Transverse colon (tissue), 3 donors: ENCODE measurements around the gene PALMD.

Experiments used
- CTCF ChIP-seq, 5 experiments: fragments of 200-600 bp in 3 of 5; fragments of 450-650 bp in 2 of 5; sonication (generic) in 3 of 5; IDR thresholded peaks; 1 replicate in 2 of 5; 2 replicates in 3 of 5; pipeline ENCODE4 v1.5.1; 2016 to 2017; ENCODE audit warnings: antibody characterized with exemption in 5 of 5, inconsistent platforms in 3 of 5, mild to moderate bottlenecking in 2 of 5, moderate library complexity in 1 of 5
- POLR2A ChIP-seq: fragments of 450-650 bp; IDR thresholded peaks from one replicate; pipeline ENCODE4 v1.6.1; 2016; ENCODE audit warnings: antibody characterized with exemption, mild to moderate bottlenecking, moderate library complexity

- TF ChIP-seq CTCF (IDR thresholded peaks at IDR 0.05): no peak
- no peak for TF ChIP-seq POLR2A
Observed at GRCh38 chr1:99735852-99736251, 89.9 kb downstream of the PALMD start.
